Measurements from ENCODE around the gene RPL15.
"Not testable (repeated sequence)": the region's sequence is repeated elsewhere in the genome, so short reads cannot be mapped to it uniquely, and the experiment has no call there.

Gene RPL15

GRCh38 chr3:23894254-23895061 is 22.5 kb upstream of the RPL15 start:
- no peak for DNase-seq

- no peak for DNase-seq
Observed at GRCh38 chr3:23895181-23895580, 21.8 kb upstream of the RPL15 start.

- no peak for DNase-seq
Observed at GRCh38 chr3:23900744-23901143, 16.2 kb upstream of the RPL15 start.

GRCh38 chr3:23904545-23904944 is 12.4 kb upstream of the RPL15 start:
- no peak for DNase-seq

GRCh38 chr3:23909341-23909740 is 7.6 kb upstream of the RPL15 start:
- DNase-seq, result no peak

- no peak for DNase-seq
Observed at GRCh38 chr3:23911397-23911796, 5.5 kb upstream of the RPL15 start.

- not testable (repeated sequence) for DNase-seq
Observed at GRCh38 chr3:23912335-23912734, 4.6 kb upstream of the RPL15 start.

- no peak for DNase-seq
Observed at GRCh38 chr3:23913182-23913581, 3.8 kb upstream of the RPL15 start.

- no peak for DNase-seq
Observed at GRCh38 chr3:23913873-23914743, 2.8 kb upstream of the RPL15 start.

GRCh38 chr3:23915537-23916108 is 1.3 kb upstream of the RPL15 start:
- no peak for DNase-seq

- no peak for DNase-seq
Observed at GRCh38 chr3:23916152-23916885, 613 bp upstream of the RPL15 start.

- not testable (repeated sequence) for DNase-seq
Observed at GRCh38 chr3:23917679-23918303, 859 bp downstream of the RPL15 start.

- not testable (repeated sequence) for DNase-seq
Observed at GRCh38 chr3:23918331-23918730, 1.4 kb downstream of the RPL15 start.

- DNase-seq, result no peak
Observed at GRCh38 chr3:23919628-23920027, 2.7 kb downstream of the RPL15 start.

GRCh38 chr3:23920151-23920655 is 3.3 kb downstream of the RPL15 start:
- DNase-seq, result no peak

- DNase-seq, result no peak
Observed at GRCh38 chr3:23921052-23921511, 4.2 kb downstream of the RPL15 start.

- DNase-seq, result no peak
Observed at GRCh38 chr3:23923786-23924185, 6.9 kb downstream of the RPL15 start.

- no peak for DNase-seq
Observed at GRCh38 chr3:23926246-23926645, 9.3 kb downstream of the RPL15 start.

- DNase-seq, result no peak
Observed at GRCh38 chr3:23926736-23927135, 9.8 kb downstream of the RPL15 start.

GRCh38 chr3:23928524-23928923 is 11.6 kb downstream of the RPL15 start:
- no peak for DNase-seq

- no peak for DNase-seq
Observed at GRCh38 chr3:23931597-23931996, 14.7 kb downstream of the RPL15 start.

GRCh38 chr3:23932571-23932970 is 15.6 kb downstream of the RPL15 start:
- DNase-seq, result no peak

Measured in activated gamma-delta T cell treated with Interleukin-2 at 50 U/mL for 16 hours (primary cell).